Esophagus (tissue), 2 donors: ENCODE data around the gene LRP1B. TPM values are rescaled to one million over a fixed set of nuclear protein-coding genes. Genes with fewer than 3 reads are reported as not detected.
"Not testable (repeated sequence)": the region's sequence is repeated elsewhere in the genome, so short reads cannot be mapped to it uniquely, and the experiment has no call there.

Source experiments
- H3K27ac ChIP-seq, 2 donors: one replicate each; pipeline ENCODE4 v1.5.1; 2013; ENCODE audit warnings: low read depth in 2 of 2, mild to moderate bottlenecking in 2 of 2, inconsistent platforms in 1 of 2, low read length in 1 of 2, moderate library complexity in 1 of 2
- H3K27me3 ChIP-seq, 2 donors: one replicate each; pipeline ENCODE4 v1.6.1; 2013; ENCODE audit warnings: low read length in 2 of 2, control low read depth in 1 of 2, mild to moderate bottlenecking in 1 of 2; ENCODE audit not compliant: insufficient read depth in 2 of 2, control insufficient read depth in 1 of 2
- H3K36me3 ChIP-seq, 2 donors: one replicate each; pipeline ENCODE4 v1.6.1; 2013; ENCODE audit warnings: low read length in 1 of 2; ENCODE audit not compliant: control insufficient read depth in 2 of 2, insufficient read depth in 2 of 2
- H3K4me1 ChIP-seq, 2 donors: one replicate each; pipeline ENCODE4 v1.6.1; 2013; ENCODE audit warnings: low read length in 1 of 2; ENCODE audit not compliant: control insufficient read depth in 2 of 2, insufficient read depth in 2 of 2
- H3K4me3 ChIP-seq, 2 donors: one replicate each; pipeline ENCODE4 v1.5.1; 2013; ENCODE audit warnings: low read length in 2 of 2, mild to moderate bottlenecking in 2 of 2, low read depth in 1 of 2, moderate library complexity in 1 of 2
- H3K9me3 ChIP-seq, 2 donors: one replicate each; pipeline ENCODE4 v1.6.1; 2013; ENCODE audit warnings: mild to moderate bottlenecking in 2 of 2, low read depth in 1 of 2, low read length in 1 of 2, moderate library complexity in 1 of 2; ENCODE audit not compliant: control insufficient read depth in 2 of 2, insufficient read depth in 1 of 2
- WGBS, 2 donors: extraction: QIAGEN DNeasy Blood & Tissue Kit; methylation state at CpG; one replicate each; pipeline ENCODE4 v1.1.7; 2013; 5-methylcytosine and 5-hydroxymethylcytosine counted together
- polyA plus RNA-seq, 2 donors: library from polyadenylated mRNA; stranded (reverse); fragments of 200-250 nt; gene quantifications; one replicate each; pipeline ENCODE4 v1.2.3, GENCODE V29; 2013
- donor health status: healthy with polysubstance abuse.
- donor health status: Bipolar disorder and iron deficiency.

The LRP1B gene
- polyA plus RNA-seq, 2 donors, result 0.02 to 0.10 TPM

GRCh38 chr2:140311905-140312304 is 1818.9 kb downstream of the LRP1B start:
- H3K27ac ChIP-seq, result no peak overlapping the region
- H3K27me3 ChIP-seq, result no peaks in the 10 kb centered on the region
- 37 to 50% methylated on average over 1 of the region's 1 CpG for WGBS, 2 donors
- no peaks in the 10 kb centered on the region for H3K4me1 ChIP-seq
- no peak overlapping the region for H3K4me3 ChIP-seq
- no peaks in the 10 kb centered on the region for H3K36me3 ChIP-seq
- H3K9me3 ChIP-seq, result no peaks in the 10 kb centered on the region

DNA sequence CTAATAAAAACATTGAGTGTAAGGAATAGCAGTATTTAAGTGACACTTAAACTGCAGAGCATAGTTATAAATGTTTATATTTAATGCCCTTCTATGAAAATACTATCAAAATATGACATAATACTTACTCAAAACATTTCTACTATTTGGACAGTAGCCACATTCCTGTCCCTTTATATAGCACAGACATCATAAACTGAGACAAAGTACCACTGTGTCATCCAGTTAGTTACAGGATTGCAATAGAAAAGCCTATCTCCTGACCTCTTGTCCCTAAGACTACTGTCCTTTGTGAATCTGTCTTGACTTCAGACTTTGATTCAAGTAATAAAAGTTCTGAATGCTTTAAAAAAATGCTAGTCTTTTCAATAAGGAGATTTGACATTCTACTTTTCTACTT is 1822.1 kb downstream of the LRP1B start:
- H3K36me3 ChIP-seq, result no peaks in the 10 kb centered on the region
- H3K4me1 ChIP-seq, result no peaks in the 10 kb centered on the region
- no peak overlapping the region for H3K27ac ChIP-seq
- no peak overlapping the region for H3K4me3 ChIP-seq
- no peaks in the 10 kb centered on the region for H3K27me3 ChIP-seq
- H3K9me3 ChIP-seq, result no peaks in the 10 kb centered on the region

DNA sequence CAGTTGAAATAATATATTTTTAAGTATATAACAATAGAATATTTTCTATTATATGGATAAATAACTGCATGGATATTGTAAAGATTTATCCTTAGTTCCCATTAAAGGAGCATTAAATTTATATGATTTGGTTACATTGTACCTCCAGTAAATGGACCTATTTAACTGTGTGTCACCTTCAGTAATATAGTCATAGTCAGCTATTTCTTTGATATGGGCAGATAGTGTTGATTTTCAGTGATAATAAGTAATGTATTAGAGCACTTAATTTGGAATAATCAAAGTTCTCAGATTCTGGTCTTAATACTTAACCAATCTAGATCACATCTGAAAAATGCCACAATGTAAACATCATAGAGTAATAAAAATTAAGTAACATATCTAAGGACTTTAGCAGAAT is 1823.3 kb downstream of the LRP1B start:
- Histone ChIP-seq H3K9me3 (no peaks in the 10 kb centered on the region), H3K4me1 (no peaks in the 10 kb centered on the region), H3K27ac (no peak overlapping the region), H3K36me3 (no peaks in the 10 kb centered on the region), H3K4me3 (no peak overlapping the region), H3K27me3 (no peaks in the 10 kb centered on the region)

GRCh38 chr2:140295767-140296166 is 1835.0 kb downstream of the LRP1B start:
- Histone ChIP-seq H3K27ac (no peak overlapping the region), H3K9me3 (no peaks in the 10 kb centered on the region), H3K36me3 (no peaks in the 10 kb centered on the region), H3K4me1 (no peaks in the 10 kb centered on the region), H3K4me3 (no peak overlapping the region), H3K27me3 (no peaks in the 10 kb centered on the region)
- 86 to 93% methylated on average over 1 of the region's 1 CpG for WGBS, 2 donors

DNA sequence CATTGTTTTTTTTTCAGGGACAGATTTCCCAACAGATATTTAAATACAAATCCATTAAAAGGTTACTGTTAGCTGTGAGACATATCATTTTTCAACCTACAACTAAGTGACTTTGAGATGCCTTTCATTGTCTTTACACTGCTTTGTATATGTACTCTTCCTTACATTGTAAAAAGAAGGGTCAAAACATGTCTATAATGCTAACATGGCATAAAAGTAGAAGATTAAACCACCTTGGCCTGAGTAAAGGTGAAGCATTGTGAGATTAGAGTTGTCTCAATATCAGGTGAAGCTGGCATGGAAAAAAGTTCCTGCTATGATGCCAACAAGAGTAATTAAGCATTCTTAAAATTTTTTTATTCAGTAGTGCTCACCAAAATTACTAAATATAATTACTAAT is 1842.1 kb downstream of the LRP1B start:
- Histone ChIP-seq H3K4me1 (no peaks in the 10 kb centered on the region), H3K27ac (no peak overlapping the region), H3K9me3 (no peaks in the 10 kb centered on the region), H3K4me3 (no peak overlapping the region), H3K36me3 (no peaks in the 10 kb centered on the region), H3K27me3 (no peaks in the 10 kb centered on the region)

- Histone ChIP-seq H3K36me3 (no peaks in the 10 kb centered on the region), H3K27me3 (no peaks in the 10 kb centered on the region)
- 57 to 65% methylated on average over 2 of the region's 2 CpGs for WGBS, 2 donors
Observed at GRCh38 chr2:140288213-140288612, 1842.6 kb downstream of the LRP1B start.

DNA sequence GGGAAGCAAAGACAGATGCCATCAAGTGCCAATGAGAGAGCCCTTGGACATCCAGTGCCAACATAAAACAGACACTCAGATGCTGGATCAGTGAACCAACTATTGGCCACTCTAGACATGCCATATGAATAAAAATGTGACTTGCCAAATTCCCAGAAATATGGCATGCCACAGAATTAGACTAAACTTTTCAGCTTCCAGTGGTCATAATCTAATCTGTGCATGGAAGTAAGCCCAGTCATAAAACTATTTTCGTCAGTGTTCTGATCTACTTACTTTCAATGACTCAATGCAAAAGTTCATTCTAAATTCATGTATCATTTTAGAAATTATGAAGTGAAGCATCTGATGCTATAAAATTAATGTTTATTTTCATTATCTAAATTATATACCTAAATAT is 1844.4 kb downstream of the LRP1B start:
- 61 to 64% methylated on average over 1 of the region's 1 CpG for WGBS, 2 donors

More at GRCh38 chr2:140288213-140288612, 1842.6 kb downstream of the LRP1B start:
- no peak overlapping the region for H3K4me3 ChIP-seq
- H3K9me3 ChIP-seq, result no peaks in the 10 kb centered on the region
- no peak overlapping the region for H3K27ac ChIP-seq
- H3K4me1 ChIP-seq, result no peaks in the 10 kb centered on the region

DNA sequence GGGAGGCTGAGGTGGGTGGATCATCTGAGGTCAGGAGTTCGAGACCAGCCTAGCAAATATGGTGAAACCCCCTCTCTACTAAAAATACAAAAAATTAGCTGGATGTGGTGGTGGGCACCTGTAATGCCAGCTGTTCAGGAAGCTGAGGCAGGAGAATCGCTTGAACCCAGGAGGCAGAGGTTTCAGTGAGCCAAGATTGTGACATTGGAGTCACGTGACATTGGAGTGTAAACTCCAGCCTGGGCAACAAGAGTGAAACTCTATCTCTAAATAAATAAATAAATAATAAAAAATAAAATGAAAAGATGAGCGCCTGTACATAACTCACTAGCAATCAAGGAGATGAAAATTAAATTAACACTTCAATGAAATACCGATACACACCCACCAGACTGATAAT is 1853.5 kb downstream of the LRP1B start:
- H3K27me3 ChIP-seq, H3K4me3 ChIP-seq, H3K4me1 ChIP-seq, H3K36me3 ChIP-seq, H3K27ac ChIP-seq, H3K9me3 ChIP-seq: not testable (repeated sequence)
- WGBS, 2 donors, result 46 to 48% methylated on average over 5 of the region's 5 CpGs

More for the DNA sequence above, 1844.4 kb downstream of the LRP1B start:
- Histone ChIP-seq H3K36me3 (no peaks in the 10 kb centered on the region), H3K9me3 (no peaks in the 10 kb centered on the region), H3K4me1 (no peaks in the 10 kb centered on the region), H3K27ac (no peak overlapping the region), H3K4me3 (no peak overlapping the region), H3K27me3 (no peaks in the 10 kb centered on the region)

- no peak overlapping the region for H3K4me3 ChIP-seq
- H3K9me3 ChIP-seq, result no peaks in the 10 kb centered on the region
- no peaks in the 10 kb centered on the region for H3K4me1 ChIP-seq
- WGBS, 2 donors, result 67% methylated on average over 1 of the region's 1 CpG
- H3K27ac ChIP-seq, result no peak overlapping the region
- H3K36me3 ChIP-seq, result no peaks in the 10 kb centered on the region
- no peaks in the 10 kb centered on the region for H3K27me3 ChIP-seq
Observed at GRCh38 chr2:140276661-140277060, 1854.2 kb downstream of the LRP1B start.

DNA sequence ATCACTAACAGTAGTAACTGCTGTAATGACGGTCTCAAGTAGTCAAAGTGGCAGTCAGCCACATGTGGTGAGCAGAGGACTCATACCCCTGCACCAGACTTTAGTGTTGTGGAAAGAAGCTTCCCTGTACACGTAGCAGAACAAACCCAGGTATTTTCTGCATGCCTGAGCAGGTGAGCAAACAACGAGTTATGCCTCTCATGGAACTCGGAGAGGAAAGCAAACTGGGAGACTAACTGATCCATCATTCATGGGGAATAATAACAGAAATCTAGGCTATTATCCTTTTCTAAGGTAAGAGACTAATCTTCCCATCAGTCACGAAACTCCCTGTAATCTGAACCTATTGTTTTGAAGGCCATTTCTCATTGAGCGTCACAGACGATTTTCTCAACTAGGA is 1855.4 kb downstream of the LRP1B start:
- H3K27me3 ChIP-seq, result no peaks in the 10 kb centered on the region
- no peaks in the 10 kb centered on the region for H3K36me3 ChIP-seq
- no peaks in the 10 kb centered on the region for H3K4me1 ChIP-seq
- H3K27ac ChIP-seq, result no peak overlapping the region
- no peaks in the 10 kb centered on the region for H3K9me3 ChIP-seq
- H3K4me3 ChIP-seq, result no peak overlapping the region
- WGBS, 2 donors, result 55 to 56% methylated on average over 7 of the region's 7 CpGs
